AG09309 (cell line): ENCODE results near the gene POLK.
"Not testable (repeated sequence)": the region's sequence is repeated elsewhere in the genome, so short reads cannot be mapped to it uniquely, and the experiment has no call there.

Source experiments
- DNase-seq: peaks from one replicate; pipeline ENCODE4 v3.0.0-alpha.2; 2010; ENCODE audit warnings: low read depth
- H3K4me3 ChIP-seq: 2 replicates; pipeline ENCODE4 v1.5.1; 2011; ENCODE audit warnings: mild to moderate bottlenecking, low read depth, low read length, moderate library complexity; ENCODE audit not compliant: control insufficient read depth
- CTCF ChIP-seq: IDR thresholded peaks from 2 replicates; pipeline ENCODE4 v1.5.1; 2011; ENCODE audit warnings: mild to moderate bottlenecking, low read depth, low read length, inconsistent platforms; ENCODE audit not compliant: insufficient read depth, control insufficient read depth; ENCODE audit errors: missing control alignments

Gene POLK

GRCh38 chr5:75568202-75568601 is 56.5 kb downstream of the POLK start:
- no peak overlapping the region for H3K4me3 ChIP-seq
- DNase-seq: no peak
- no peak for TF ChIP-seq CTCF

- DNase-seq: no peak
- TF ChIP-seq CTCF: no peak
- H3K4me3 ChIP-seq: no peak overlapping the region
Observed at GRCh38 chr5:75571547-75571946, 59.9 kb downstream of the POLK start.

- no peak overlapping the region for H3K4me3 ChIP-seq
- TF ChIP-seq CTCF: no peak
- DNase-seq: no peak
Observed at GRCh38 chr5:75574791-75575190, 63.1 kb downstream of the POLK start.

- not testable (repeated sequence) for DNase-seq, H3K4me3 ChIP-seq
Observed at GRCh38 chr5:75578280-75578679, 66.6 kb downstream of the POLK start.

- peak; percentile 36 for TF ChIP-seq CTCF
- no peak overlapping the region for H3K4me3 ChIP-seq
- no peak for DNase-seq
Observed at GRCh38 chr5:75584641-75585040, 73.0 kb downstream of the POLK start.

- H3K4me3 ChIP-seq: no peak overlapping the region
- no peak for TF ChIP-seq CTCF
- no peak for DNase-seq
Observed at GRCh38 chr5:75588666-75589065, 77.0 kb downstream of the POLK start.

- TF ChIP-seq CTCF: no peak
- no peak for DNase-seq
- H3K4me3 ChIP-seq: no peak overlapping the region
Observed at GRCh38 chr5:75600535-75600934, 88.8 kb downstream of the POLK start.
